Activated naive CD4-positive, alpha-beta T cell (primary cell): ENCODE measurements around the gene TRAM2.

ENCODE experiments used
- DNase-seq, 4 experiments: peaks; one replicate each; lab custom pipeline; 2025; lab: John Stamatoyannopoulos, UW

TRAM2 gene

DNA sequence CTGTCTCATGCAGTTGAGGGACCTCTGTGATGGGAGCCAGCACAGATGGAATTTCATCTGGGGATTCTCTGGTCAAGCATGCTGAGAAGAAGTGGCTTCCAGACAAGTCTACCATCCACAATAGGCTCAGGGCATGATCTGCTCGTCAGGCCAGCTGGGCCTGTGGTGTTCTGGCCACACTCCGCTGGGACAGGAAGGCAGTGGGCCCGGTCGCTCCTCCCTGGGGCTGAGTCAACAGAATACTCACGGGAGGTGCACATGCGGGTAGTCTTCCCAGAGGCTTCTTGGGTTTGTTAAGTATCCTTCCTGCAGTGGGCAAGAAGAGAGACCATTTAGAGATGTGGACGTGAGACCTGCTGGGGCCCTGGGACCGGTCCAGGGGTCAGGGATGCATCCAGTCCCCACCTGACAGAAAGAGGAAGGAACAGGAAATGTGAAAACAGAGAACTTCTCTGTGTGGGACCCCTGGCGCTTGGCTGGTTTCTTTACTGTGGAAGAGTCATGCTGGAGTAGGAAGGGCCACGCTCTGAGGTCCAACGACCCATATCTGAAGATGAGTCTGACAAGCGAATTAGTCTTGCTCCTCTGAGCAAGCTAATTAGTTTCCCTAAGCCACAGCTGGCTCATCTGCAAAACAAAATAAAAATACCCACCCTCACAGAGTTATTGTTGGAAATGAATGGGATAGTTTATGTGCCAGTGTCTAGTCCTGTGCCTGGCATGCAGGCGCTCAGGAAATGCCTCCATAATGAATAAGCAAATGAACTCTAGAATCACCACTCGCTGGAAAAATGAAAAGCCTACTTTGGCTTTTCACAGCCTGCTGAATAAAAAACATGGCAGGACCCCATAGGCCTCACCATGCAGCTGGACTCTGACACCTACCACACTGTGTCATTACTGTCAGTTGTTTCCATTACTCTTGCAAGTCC is 67.3 kb downstream of the TRAM2 start:
- DNase-seq, result no peak

DNA sequence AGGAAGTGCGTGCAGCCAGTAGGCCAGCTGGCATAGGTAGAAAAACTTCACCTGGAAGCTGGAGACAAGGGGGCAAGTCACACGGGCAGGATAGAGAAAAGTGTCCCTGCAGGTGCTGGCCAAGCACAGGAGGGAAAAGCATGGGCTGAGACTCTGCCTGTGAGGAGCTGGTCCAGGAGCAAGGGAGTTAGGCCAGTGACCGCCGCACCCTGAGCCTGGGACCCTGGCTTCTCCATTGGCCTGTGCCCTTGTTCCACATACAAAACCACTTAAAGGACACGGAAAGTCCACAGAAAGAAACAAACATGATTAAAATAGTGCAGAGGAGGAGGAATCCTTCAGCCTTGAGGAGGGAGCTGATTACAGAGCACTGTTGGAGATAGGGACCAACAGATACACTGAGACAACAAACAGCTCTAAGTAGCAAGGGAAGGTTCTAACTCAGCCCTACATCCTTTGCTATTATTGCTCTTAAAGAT is 68.6 kb downstream of the TRAM2 start:
- DNase-seq, result no peak

DNA sequence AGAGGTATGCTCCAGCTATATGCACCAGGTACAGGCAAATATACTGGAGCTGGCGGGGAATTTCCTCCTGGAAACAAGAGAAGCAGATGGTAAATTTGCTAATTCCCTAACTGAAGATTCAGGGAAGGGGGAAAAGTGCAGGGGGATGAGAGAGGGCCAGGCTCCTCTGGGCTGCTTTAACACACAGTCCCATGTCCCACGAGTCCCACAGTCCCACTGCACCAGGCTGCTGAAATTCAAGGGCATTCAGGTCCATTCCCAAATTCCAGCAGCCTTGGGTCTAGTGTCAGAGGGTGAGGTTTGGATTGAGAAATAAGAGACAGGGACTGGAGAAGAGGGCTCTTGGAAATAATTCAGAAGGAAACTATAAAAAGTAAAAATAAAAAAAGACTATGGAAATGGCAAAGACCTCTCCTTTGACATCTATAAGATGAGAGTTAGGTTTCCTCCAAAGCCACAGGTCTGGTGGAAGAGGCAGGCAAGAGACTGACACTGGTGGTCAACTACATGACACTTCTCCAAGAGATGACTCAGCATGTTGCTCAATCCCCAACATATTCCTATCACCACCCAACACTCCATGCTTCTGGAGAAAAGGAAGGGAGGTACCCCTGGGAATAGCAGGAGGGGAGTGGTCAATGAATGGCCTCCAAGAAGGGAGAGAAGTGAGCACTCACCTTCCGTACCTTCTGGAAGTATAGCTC is 69.2 kb downstream of the TRAM2 start:
- no peak for DNase-seq

DNA sequence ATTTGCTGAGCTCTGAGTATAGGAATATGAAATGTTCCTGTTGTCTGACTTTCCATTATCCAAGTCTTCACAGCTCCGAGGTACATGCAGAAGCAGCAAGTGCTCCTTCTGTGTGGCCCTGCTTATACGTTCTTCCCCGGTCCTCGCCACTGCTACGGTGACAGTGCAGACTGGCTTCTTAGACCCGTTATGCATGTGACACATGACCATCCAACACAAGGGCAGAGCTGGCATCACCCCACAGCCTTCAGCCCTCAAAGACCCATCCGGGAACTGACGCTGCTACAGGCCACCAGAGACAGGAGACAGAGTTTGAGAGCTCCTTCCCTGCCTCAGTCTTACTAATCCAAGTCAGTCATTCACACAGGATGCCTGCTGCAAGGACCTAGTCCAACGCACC is 70.4 kb downstream of the TRAM2 start:
- DNase-seq, result no peak

DNA sequence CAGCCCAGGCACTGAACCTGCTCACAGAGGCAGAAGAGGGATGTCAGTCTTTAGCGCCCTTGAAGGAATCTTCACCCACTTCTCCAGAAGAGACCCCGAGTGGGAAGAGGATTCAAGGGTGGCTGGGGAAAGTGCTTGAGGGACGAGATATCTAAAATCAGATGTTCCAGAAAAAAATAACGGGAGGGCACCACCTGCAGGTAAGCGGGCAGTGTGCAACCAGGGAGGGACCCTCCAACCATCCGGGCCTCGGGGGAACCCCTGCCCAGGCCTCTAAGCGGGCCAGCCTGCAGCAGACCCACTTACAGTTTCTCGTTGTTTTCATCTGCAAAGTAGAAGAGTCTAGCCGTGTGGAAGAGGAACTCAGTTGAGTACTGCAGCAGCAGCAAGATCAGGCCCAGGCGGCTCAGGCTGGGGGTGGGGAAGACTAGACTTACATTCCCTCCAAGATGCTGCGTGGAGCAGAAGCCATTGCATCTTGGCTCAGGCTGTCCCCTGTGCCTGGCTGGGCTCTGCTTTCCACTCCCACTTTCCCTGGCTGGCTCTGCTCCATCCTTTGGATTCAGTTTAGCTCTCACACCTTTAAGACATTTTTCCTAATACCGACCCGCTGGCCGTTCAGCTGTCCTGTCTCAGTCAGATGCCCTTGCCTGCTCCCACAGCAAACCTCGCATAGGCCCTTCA is 71.0 kb downstream of the TRAM2 start:
- no peak for DNase-seq

DNA sequence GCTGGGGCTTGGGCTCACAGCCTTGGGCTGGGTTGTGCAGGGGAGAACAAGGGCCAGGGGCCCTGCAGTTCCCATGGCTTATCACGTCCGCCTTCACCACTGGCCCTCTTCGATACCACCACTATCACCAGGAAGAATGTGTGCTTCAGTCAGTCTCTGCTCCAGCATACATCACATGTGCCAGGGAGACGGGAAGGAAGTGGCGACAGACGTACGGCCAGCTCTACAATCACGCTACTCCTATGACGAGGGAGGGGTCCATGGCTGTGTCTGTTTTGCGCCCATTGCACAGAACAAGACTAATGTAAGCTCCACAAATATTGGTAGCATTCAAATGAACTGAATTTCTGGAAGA is 72.1 kb downstream of the TRAM2 start:
- no peak for DNase-seq

DNA sequence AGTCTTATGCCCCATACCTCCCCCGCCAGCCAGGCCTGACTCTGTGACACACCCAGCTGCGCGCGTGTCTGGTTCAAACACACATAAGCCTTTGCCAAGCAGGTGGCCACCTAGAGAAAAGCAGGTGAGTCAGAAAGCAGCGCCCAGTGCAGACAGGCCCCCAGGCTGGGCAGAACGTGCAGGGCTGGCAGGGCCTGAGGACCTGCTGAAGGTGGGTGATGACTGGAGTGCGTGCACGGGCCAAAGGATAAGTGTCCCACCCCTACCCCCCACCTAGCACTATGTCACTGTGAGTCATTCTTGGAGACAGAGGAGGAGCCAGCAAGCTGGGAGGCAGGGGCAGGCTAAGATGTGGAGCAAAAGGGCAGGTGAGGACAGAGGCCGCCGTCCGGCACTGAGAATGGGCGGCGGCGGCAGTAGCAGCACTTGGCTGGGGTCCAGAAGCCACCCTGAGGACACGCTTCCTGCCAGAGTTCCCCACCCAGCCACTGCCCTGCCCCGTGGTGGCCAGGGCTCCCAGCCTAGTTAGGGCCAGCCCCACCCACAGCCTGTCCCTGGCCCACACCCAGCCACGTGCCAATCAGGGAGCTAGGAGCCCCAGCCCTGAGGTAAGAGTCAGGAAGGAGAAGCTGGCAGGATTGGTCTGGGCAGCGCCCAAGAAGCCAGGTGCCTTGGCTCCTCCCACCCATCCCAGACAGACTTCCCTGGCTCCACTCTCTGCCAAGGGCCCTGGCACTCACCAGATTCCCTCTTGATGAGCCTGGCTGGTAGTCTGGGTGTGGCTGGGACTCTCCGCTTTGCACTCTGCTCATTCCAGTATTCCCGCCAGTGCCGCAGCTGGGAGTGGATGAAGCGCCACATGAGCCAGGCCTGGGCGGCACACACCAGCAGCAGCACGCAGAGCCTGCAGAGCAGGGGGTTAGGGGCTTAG is 72.7 kb downstream of the TRAM2 start:
- DNase-seq, result no peak

DNA sequence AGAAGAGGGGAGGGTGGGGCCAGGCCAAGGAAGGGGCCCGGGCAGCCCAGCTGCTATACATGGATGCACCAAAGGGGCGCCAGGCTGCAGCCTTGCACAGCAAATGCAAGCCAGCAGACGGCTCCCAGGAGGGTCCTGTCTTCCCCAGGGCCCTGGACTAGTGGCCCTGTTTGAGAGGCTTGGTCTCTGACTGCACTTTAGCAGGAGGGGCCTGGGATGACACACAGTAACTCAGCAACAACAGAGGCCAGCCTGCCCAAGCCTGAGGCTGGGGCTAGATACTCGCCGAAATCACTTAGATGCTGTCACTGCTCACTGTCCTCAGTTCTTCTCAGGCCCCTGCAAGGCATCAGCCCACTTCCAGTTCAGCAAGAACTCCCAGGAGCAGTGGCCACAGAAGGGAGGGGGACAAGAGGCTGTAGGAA is 73.5 kb downstream of the TRAM2 start:
- no peak for DNase-seq

DNA sequence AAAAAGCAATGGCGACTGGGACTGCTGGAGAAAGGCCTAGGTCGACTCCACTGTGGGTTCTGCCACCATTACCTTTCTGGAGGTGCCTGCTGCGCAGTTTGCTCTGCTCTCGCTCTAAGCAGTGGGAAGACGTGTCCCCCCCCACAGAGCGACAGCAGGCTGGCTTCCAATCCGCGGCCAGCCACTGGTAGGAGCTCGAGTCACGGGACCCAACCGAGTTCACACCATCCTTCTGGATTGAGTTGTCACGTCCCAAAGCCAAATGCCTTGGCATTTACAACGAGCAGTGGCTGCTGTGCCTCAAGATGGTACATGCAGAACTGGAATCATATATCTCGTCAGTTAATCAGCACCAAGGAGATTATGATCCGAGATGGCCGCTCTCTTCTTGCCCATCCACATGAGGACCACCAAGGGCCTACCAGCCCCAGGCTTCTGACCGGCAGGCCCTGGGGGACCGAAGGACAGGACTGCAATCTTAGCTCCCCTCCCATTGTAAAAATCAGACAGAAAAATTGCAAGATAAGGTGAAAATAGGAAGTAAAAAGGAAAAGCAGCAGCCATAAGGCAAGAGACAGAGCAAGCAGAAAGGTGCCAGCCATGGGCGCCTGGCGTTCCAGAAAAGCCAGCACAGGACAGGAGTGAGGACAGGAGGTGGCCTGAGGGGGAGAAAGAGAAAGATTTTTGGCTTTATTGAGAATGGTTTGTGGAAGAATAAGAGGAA is 74.4 kb downstream of the TRAM2 start:
- DNase-seq, result no peak

DNA sequence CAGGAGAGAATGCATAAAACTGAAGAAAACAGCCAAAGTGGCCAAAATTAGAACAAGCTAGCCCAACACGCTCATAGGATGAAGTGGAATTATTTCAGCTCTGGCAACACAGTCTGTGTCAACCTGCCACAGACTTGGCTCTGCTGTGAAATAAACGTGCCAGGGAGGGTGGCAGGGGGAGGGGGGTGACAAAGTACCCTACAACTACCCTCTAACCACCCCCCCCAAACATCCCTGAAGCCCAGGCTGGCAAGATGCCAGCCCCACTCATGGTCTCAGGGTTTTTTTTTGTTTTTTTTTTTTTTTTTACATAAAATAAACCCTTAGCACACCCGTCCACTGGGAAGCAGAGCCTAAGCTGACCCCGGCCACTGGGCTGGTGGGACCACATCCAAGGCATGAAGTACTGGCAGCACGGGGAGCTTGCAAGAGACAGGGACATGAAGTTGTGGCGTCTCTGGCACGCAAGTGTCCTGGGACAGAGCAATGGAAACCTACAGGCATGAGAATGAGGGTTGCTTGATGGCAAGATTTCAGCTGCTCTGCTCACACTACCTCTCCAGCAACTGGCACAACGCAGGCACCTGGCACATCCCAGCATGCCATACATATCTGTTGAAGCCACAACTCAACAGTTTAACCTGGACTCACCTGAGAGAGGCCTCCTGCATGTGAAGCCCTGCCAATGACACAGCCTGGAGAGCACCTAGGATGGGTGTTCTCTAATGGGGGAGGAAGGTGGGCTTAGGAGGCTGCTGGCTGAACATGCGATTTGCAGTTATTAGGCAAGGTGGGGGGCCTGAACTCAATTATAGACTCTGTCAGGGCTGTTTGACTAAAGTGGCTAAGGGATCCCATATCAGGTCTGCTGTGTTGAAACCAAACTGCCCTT is 76.4 kb downstream of the TRAM2 start:
- no peak for DNase-seq

DNA sequence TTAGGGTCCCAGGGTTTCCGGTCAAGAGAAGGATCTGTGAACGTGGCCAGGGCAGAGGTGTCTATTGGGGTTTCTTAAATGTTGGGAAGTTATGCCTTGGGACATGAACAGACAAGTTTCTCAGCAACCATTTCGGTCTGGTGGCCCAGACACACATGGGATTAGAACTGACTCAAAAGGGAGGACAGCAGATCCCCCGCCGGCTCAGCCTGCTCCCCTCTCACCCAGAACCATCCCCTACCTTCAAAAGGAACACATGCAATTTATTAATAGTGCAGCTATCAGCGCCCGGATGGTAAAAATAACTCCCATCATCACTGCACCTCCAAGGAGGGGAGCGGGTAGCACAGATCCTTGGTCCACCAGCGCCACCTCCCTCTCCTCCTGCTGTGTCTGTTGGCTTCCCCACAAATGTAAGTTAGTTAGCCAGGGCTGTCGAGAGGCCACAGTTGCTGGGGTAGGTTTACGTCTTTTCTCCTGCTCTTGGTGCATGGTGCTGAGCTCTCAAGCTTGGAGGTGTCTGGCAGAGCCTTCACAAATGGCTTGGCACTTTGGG is 77.1 kb downstream of the TRAM2 start:
- DNase-seq, result no peak

DNA sequence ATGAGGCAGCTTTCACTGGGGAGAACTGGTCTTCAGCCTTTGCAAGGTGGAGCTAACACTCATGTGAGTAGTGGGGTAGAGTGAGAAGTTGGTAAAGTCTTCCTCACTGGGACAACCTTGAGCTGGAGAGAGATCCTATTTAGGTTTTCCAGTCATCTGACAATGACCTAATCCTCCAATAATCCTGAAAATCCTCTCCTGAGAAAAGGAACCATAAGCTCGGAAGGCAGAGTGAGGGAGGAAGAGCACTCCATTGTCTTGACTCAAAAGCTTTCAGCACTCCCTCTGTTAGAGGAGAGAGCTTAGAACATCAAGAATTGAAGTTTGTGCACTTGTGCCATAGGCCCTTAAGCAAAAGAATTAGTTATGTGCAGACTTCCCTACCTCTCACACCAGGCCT is 77.8 kb downstream of the TRAM2 start:
- no peak for DNase-seq

DNA sequence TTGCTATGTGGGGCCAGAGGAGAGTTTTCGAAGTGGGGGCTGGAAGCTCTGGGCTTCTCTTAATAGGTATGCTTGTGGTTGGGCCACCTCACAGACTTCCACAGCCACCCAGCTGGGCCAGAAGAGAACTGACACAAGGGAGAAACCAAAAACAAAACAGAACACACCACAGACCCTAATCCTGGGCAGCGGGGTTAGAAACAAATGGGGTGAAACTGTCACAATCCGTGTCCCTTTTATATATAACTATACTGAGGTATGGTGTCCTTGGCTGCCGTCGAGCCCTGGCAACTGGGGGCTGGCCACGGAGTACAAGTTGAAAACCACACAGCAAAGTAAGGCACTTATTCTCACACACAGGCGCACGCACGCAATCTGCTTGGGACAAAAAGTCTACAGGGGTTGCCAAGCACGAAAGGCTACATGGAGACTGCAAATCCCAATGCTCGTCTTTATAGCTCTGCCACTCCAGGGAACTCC is 78.3 kb downstream of the TRAM2 start:
- no peak for DNase-seq

DNA sequence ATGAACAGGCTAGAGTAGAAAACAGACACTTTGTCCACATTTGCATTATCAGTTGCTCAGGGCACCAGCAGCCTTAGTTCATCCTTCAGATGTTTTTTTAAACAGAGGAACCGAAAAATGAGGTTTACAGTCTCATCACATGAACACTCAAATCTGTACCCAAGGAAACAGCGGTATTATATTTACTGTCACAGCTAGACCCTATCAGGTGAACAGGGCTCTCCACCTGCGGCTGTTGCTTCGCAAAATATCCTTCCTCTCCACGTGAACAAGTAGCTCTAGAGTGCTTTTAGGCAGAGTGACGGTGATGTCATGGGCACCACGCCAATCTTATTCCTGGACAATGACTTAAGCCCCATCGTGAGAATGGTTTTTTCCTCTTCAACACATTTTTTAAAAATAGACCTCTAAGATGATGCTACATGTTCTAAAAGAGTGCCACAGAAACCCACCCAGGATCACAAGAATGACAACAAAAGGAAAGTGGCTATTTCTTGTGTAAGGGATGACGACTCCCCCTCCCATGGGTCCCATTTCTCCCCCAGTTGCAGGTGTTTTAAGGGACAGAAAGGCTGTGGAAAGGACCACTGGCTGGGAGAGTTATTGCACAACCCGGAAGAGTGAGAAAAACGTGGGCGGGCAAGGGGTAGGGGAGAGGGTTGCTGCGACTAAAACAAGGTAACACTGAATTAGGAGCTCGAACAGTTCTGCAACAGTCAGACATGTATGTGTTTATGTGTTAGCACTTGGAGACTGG is 79.0 kb downstream of the TRAM2 start:
- DNase-seq, result no peak

DNA sequence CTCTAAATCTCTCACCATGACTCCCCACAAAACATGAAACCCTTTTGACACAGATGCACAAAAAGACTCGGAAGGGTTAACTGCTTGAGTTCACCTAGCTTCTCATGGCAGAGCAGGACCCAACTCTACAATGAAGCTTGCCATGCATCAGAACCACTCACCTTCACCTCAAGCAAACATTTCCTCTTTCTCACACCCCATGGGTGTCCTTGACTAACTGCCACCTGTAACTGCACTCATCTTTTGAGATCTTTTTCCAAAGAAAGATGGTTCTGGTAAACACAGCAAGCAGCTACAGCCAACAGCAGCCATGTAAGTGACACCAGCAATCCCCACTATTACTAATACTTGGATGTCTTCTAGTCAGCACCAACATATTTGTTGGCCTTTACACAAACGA is 80.2 kb downstream of the TRAM2 start:
- DNase-seq, result no peak

DNA sequence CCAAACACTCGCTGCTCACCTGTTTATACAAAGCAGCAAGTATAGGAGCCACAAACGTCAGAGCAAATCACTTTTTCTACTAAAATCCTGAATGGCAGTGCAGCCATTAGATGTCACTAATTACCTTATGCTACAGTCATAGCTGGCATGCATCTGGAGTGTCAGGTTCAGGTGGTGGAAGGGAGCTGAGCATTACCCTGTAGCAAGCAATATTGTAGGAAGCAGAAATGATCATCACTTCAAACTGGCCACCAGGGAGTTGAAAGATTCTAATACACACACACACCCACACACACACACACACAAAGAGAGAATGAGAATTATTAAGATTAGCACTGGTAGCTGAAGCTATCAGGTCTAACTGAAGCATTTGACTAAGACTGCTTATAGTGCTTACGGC is 80.9 kb downstream of the TRAM2 start:
- DNase-seq, result no peak

DNA sequence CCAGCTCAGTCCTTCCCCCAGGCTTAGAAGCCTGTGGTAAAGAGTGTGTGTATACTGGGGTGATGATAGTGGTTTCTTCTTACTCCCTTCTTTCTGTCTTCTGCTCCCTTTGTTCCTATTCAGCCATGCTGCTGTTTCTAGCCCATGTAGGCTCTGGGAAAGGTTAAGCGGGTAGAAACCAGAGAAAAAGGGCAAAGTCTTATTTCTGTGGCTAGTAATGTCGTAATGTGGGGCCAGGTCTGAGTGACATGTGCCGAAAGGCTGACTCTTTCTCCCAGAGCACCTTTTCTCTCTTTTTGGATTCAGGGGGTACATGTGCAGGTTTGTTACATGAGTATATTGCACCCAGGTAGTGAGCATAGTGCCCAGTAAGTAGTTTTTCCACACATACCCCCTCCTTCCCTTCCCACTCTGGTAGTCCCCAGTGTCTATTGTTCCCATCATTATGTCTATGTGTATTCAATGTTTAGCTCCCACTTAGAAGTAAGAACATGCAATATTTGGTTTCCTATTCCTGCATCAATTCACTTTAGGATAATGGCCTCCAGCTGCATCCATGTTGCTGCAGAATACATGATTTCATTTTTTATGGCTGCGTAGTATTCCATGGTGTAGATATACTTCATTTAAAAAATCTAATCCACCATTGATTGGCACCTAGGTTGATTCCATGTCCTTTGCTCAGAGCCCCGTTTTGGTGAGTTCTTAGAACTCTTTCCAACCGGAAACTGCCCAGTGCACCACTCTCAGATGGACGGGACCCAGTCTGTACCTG is 82.4 kb downstream of the TRAM2 start:
- DNase-seq, result no peak

DNA sequence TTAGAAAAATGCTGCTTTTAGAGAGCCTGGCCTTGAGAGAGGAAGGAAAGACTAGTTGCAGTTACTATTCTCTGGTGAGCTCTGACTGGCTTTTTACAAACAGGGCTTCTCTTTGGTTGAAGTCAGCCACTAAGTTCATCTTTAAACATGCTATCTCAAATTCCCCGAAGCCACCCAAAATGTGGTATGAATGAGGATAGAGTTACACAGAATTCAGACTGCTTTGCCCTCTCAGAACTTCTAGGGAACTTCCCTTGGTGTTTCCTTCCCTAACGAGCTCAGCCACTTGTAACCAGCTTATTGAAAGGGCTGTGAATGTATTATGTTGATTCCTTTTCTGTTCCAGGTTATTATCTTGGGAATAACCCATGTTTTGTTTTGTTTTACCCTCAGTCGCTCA is 83.2 kb downstream of the TRAM2 start:
- no peak for DNase-seq
